Endometrium (tissue), 2 donors: ENCODE data around the gene HSF2.
"Not testable (repeated sequence)": the region's sequence is repeated elsewhere in the genome, so short reads cannot be mapped to it uniquely, and the experiment has no call there.

ENCODE experiments used
- FAIRE-seq: peaks from 2 replicates; lab custom pipeline; 2012; peaks lifted over from hg19 to GRCh38; lab: Jason Lieb, UNC
- donor health status: control.
- donor health status: control.

The HSF2 gene

DNA sequence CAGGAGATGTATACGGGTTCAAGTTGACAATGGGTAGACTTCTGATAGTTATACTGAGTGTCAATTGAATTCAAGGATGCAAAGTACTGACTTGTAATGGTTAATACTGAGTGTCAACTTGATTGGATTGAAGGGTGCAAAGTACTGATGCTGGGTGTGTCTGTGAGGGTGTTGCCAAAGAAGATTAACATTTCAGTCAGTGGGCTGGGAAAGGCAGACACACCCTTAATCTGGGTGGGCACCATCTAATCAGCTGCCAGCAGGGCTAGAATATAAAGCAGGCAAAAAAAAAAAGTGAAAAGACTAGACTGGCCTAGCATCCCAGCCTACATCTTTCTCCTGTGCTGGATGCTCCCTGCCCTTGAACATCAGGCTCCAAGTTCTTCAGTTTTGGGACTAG is 55.7 kb downstream of the HSF2 start:
- FAIRE-seq: not testable (repeated sequence)

DNA sequence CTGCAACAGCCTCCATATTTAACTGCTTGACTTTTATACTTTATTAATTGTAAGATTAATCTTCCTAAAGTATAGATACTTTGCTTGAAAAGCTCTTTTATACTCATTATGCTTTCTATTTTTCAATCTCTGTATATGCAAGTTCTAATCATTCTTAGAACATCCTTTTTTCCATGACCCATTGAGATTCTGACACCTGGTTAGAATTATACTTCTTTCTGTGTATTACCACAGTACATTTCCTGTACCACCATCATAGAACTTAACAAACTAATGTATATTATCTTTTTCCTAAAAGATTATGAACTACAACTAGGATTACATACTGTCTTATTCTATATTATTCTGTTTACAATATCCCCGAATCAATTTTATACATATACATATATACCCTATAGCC is 58.6 kb downstream of the HSF2 start:
- no peak for FAIRE-seq

DNA sequence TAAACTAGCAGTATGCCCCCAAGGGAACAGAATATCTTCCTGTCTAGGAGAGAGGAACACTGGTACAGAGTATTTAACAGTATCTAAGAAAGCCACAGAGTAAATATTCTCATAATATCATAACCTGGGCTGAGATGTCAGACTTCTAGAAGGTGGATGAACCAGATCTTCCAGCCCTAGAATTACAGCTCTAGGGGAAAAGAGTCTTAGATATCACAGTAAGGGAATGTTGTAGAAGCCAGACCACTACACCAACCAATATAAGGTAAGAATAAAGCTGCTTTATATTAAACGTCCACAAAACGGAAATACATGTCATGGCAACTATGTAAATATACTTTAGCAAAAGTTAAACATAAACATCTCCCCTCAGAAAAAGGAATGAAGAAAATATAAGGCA is 59.8 kb downstream of the HSF2 start:
- FAIRE-seq: no peak

DNA sequence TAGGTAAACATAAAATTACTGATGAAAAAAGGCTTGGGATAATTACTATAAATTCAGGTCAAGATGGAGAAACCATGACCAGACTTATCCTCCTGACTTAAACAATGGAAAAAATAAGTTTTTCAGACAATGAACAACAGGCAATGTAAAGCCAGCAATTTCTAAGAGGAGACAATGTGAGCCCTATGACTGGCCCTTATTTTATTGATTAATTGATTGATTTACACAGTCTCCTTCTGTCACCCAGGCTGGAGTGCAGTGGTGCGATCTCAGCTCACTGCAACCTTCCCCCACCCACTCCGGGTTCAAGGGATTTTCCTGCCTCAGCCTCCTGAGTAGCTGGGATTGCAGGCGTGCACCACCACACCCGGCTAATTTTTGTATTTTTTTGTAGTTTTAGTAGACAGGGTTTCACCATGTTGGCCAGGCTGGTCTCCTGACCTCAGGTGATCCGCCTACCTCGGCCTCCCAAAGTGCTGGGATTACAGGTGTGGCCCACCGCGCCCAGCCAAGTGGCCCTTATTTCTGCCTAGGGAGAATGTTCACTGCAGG is 60.5 kb downstream of the HSF2 start:
- FAIRE-seq: not testable (repeated sequence)

DNA sequence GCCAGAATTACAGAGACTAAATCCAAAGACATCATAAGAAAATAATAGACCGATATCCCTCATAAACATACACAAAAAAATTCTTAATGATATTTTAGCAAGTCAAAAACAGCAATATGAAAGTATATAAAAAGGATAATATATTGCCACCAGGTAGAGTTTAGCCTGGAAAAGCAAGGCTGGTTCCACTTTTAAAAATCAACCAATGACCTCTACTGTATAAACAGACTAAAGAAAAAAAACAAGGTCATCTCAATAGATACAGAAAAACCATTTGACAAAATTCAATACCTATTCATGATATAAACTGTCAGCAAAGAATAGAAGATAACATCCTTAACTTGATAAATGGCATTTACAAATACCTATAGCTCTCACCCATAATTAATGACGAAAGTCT is 62.4 kb downstream of the HSF2 start:
- no peak for FAIRE-seq

DNA sequence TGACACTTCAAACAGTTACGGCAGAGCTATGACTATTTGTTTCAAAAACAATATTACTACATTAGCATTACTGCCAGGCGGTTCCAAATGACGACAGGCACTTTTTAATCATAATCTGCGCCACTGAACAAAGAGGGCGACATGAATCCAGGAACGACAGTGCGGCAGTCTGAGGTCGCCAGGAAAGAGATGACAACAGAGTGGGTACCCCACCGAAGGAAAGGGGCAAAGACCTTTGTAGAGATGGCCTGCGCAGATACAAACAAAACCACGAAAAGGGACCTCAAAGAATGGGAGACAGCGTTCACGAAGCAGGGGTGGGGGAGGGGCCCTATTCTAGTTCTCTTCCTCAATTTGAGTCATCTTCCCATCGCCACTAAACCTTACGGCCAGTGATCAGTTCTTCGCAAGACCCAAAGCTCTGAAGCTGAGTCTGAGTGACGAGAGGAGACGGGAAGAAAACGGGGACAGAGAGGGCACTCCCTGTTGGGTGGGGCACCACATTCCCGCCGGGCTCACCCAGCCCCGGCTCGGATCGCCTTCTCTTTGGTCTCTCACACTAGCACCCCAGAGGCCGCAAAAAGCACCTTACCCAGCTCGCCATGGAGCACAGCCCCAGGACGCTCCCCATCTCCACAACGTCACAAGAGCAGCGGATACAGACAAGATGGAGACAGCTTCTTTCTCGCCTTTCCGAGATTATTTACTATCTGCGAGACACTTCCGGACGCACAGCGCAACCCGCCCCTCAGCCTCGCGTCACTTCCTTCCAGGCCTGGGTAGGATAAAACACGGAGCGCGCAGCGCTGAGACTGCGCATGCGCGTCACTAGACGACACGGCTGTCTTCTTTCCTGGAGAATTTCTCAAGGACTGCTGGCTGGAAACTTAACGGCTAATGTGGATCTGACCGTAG is 71.9 kb downstream of the HSF2 start, which contains the start of gene SERINC1:
TSS of gene SERINC1 (minus strand) at position 701 of the 915 bp plus-strand sequence. CDS start at position 631, 70 bp downstream.
- peak; percentile 96 for FAIRE-seq

DNA sequence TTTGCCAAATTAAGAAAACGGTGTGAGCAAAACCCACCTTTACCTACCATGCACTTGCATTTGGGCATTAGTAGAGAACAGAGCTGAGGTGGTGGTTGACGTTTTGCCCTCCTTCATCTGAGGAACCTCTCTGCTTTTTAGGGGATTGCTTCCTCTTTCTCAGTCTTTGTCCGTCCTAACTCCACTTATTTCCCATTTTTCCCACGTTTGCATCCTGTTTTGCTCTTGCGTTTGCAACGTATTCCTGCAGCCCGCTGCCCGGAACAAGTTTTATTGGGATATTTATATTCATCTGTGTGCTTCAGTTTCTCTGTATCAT is 72.5 kb downstream of the HSF2 start:
- no peak for FAIRE-seq

DNA sequence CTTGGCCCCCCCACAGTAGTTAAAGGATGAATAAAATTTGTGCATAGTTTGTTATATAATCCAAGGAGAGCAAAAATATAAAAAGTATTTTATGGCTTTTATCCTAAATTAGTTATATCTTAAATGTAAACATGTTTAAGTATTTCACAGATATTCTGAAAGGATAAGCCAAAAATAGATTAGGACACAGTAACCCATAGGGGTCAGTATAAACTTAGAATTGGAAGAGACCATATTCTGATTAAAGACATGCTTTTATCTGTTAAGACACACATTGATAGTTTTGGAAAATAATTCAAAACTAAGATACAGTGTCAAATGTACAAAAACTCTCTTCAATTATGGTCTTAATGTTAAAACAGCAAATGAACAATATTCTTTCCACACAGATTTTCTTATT is 76.7 kb downstream of the HSF2 start:
- peak; percentile 53 for FAIRE-seq

DNA sequence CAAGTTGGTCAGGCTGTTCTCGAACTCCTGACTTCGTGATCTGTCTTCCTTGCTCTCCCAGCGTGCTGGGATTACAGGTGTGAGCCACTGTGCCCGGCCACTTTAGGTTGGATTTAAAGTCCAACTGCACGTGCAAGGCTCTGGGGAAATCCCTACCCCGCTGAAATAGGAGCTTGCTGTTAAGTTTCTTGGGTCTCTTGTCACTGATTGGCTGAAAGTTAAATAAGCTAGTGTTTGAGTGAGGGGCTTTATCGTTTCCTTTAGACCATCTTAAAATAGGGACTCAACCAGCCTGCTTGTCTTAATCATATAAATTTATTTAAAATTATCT is 83.3 kb downstream of the HSF2 start:
- no peak for FAIRE-seq
